Activated T-cell treated with anti-CD3 and anti-CD28 coated beads, Interleukin-2, amount 50 U/mL, for 24 hours (primary cell): ENCODE data around the gene MINK1.
"Not testable (repeated sequence)": the region's sequence is repeated elsewhere in the genome, so short reads cannot be mapped to it uniquely, and the experiment has no call there.

Experiments
- DNase-seq: peaks from one replicate; pipeline ENCODE4 v3.0.0-alpha.2; 2020
- H3K27ac Mint-ChIP-seq: 2 replicates; pipeline ENCODE4 v1.8.0; 2020; ENCODE audit warnings: mild to moderate bottlenecking, mixed read lengths
- H3K27me3 Mint-ChIP-seq: 2 replicates; pipeline ENCODE4 v1.8.0; 2020; ENCODE audit warnings: mixed read lengths
- H3K36me3 Mint-ChIP-seq: 2 replicates; pipeline ENCODE4 v1.8.0; 2020; ENCODE audit warnings: low read depth, mixed read lengths
- H3K4me1 Mint-ChIP-seq: 2 replicates; pipeline ENCODE4 v1.8.0; 2020; ENCODE audit warnings: low read depth, mixed read lengths
- H3K4me3 Mint-ChIP-seq: 2 replicates; pipeline ENCODE4 v1.8.0; 2020; ENCODE audit warnings: mild to moderate bottlenecking, moderate library complexity, mixed read lengths
- H3K9me3 Mint-ChIP-seq: 2 replicates; pipeline ENCODE4 v1.8.0; 2020; ENCODE audit warnings: mixed read lengths

Gene MINK1

DNA sequence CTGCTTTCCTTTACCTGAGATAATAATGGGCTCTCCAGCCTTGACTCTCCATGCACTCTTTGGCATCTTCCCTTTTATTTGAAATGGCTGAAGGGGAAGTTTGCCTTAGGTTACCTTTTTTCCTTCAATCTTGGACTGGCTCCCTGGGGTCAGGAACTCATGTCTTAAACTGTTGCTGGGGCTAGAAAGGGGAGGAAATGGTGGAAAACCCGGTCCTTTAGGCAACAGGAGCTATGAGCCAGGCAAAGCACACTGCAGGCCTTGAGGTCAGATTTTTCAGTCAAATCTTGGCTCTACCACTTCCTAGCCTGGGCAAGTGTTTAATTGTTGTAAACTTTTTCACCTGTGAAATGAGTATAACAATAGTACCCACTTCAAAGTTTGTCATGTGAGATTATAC, 30.2 kb downstream of the MINK1 start:
- H3K27ac Mint-ChIP-seq, result peak overlapping the region; percentile 24
- H3K4me1 Mint-ChIP-seq, result peaks cover 8% of the 10 kb centered on the region
- no peaks in the 10 kb centered on the region for H3K9me3 Mint-ChIP-seq

GRCh38 chr17:4867535-4867934, 34.4 kb downstream of the MINK1 start:
- not testable (repeated sequence) for H3K27ac Mint-ChIP-seq, H3K27me3 Mint-ChIP-seq, H3K4me3 Mint-ChIP-seq, H3K9me3 Mint-ChIP-seq, H3K4me1 Mint-ChIP-seq, DNase-seq
- peaks cover 11% of the 10 kb centered on the region for H3K36me3 Mint-ChIP-seq

More for the DNA sequence above, 30.2 kb downstream of the MINK1 start:
- no peak for DNase-seq
- no peaks in the 10 kb centered on the region for H3K27me3 Mint-ChIP-seq
- H3K36me3 Mint-ChIP-seq, result peaks cover 13% of the 10 kb centered on the region
- no peak overlapping the region for H3K4me3 Mint-ChIP-seq

DNA sequence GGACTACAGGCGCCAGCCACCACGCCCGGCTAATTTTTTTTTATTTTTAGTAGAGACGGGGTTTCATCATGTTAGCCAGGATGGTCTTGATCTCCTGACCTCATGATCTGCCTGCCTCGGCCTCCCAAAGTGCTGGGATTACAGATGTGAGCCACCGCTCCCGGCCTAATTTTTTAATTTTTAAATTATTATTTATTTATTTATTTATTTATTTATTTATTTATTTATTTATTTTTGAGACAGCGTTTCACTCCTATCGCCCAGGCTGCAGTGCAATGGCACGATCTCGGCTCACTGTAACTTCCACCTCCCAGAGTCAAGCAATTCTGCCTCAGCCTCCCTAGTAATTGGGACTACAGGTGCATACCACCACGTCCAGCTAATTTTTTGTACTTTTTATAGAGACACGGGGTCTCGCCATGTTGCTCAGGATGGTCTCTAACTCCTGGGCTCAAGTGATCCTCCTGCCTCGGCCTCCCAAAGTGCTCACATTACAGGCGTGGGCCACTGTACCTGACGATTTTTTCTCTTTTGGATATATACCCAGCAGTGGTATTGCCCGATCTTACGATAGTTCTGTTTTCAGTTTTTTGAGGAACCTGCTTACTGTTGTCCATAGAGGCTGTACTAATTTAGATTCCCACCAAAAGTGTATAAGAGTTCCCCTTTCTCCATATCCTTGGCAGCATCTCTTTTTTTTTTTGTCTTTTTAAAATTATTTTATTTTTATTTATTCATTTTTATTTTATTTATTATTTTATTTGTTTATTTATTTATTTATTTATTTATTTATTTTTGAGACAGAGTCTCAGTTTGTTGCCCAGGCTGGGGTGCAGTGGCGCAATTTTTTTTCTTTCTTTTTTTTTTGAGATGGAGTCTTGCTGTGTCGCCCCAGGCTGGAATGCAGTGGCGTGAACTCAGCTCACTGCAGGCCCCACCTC, 36.2 kb downstream of the MINK1 start:
- DNase-seq, H3K27me3 Mint-ChIP-seq, H3K9me3 Mint-ChIP-seq, H3K4me3 Mint-ChIP-seq, H3K4me1 Mint-ChIP-seq: not testable (repeated sequence)
- Mint-ChIP-seq H3K36me3 (peaks cover 15% of the 10 kb centered on the region), H3K27ac (peak overlapping the region; percentile 22)

DNA sequence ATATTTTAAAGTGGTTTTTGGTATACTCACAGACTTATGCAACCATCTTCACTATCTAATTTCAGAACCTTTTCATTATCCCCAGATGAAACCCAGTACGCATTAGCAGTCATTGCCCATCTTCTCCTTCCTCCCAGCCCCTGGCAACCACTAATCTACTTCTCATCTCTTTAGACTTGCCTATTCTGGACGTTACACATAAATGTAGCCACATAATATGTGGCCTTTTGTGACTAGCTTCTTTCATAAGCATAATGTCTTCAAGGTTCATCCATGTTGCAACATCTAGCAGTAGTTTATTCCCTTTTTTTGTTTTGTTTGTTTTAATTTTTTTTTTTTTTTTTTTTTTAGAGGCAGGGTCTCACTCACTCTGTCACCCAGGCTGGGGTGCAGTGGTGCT, 37.7 kb downstream of the MINK1 start:
- Mint-ChIP-seq H3K27ac (peak overlapping the region; percentile 38), H3K36me3 (peaks cover 22% of the 10 kb centered on the region), H3K4me1 (peaks cover 5% of the 10 kb centered on the region), H3K4me3 (no peak overlapping the region), H3K27me3 (no peaks in the 10 kb centered on the region), H3K9me3 (no peaks in the 10 kb centered on the region)
- DNase-seq, result no peak

DNA sequence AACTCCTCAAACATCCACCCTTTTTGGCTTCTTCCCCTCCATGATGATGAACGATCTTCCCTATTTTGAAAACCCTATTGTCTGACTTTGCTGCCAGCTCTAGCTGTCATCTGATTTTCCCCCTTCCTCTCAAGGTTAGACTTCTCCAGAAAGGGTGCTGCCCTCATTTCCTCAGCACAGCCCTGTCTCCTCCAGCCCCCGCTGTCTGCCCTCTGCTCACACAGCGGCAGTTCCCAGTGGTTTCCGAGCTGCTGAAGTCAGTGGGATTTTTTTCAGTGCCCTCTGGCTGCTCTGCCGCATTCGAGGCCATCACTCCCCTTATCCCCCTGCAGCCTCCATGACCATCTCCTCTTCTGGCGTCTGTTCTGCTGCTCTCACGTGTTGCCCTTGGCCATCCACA, 39.6 kb downstream of the MINK1 start:
- H3K9me3 Mint-ChIP-seq, result no peaks in the 10 kb centered on the region
- DNase-seq, result no peak
- H3K36me3 Mint-ChIP-seq, result peaks cover 26% of the 10 kb centered on the region
- H3K27ac Mint-ChIP-seq, result no peak overlapping the region
- no peaks in the 10 kb centered on the region for H3K27me3 Mint-ChIP-seq
- H3K4me3 Mint-ChIP-seq, result no peak overlapping the region
- peaks cover 5% of the 10 kb centered on the region for H3K4me1 Mint-ChIP-seq

DNA sequence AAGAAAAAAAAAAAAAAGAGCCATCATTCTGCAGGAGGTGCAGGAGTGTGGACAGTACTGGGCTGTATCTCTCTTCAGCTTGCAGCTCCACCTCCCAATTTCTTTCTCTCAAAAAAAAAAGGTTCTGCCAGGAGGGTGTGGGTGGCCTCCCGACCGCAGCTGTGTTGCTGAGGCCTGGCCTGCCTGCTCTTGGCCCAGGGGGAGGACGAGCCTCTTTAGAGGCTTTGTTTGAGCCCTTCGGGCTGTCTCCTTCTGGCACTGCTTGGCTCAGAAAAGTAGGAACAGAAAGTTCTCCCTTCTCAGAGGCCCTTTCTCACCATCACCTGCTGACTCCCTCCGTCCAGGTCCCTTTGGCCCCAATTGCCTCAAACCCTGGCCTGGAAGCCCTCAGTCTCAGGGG, 43.9 kb downstream of the MINK1 start:
- H3K4me1 Mint-ChIP-seq, result peaks cover 3% of the 10 kb centered on the region
- DNase-seq, result no peak
- no peak overlapping the region for H3K27ac Mint-ChIP-seq
- no peak overlapping the region for H3K4me3 Mint-ChIP-seq
- H3K27me3 Mint-ChIP-seq, result no peaks in the 10 kb centered on the region
- no peaks in the 10 kb centered on the region for H3K9me3 Mint-ChIP-seq
- peaks cover 45% of the 10 kb centered on the region for H3K36me3 Mint-ChIP-seq

- Mint-ChIP-seq H3K27ac (peak overlapping the region; percentile 3), H3K9me3 (no peaks in the 10 kb centered on the region), H3K4me3 (no peak overlapping the region), H3K36me3 (peaks cover 55% of the 10 kb centered on the region), H3K27me3 (no peaks in the 10 kb centered on the region), H3K4me1 (peaks cover 2% of the 10 kb centered on the region)
- no peak for DNase-seq
Measured at GRCh38 chr17:4879601-4880000, 46.5 kb downstream of the MINK1 start.

GRCh38 chr17:4880857-4881256, 47.7 kb downstream of the MINK1 start:
- Mint-ChIP-seq H3K36me3 (peaks cover 62% of the 10 kb centered on the region), H3K27ac (no peak overlapping the region), H3K4me3 (no peak overlapping the region), H3K4me1 (no peaks in the 10 kb centered on the region), H3K27me3 (no peaks in the 10 kb centered on the region), H3K9me3 (no peaks in the 10 kb centered on the region)
- DNase-seq, result no peak

- Mint-ChIP-seq H3K36me3 (peaks cover 69% of the 10 kb centered on the region), H3K9me3 (no peaks in the 10 kb centered on the region), H3K4me3 (no peak overlapping the region), H3K27ac (no peak overlapping the region), H3K4me1 (no peaks in the 10 kb centered on the region), H3K27me3 (no peaks in the 10 kb centered on the region)
- peak; percentile 75 for DNase-seq
Measured at GRCh38 chr17:4881761-4882555, 48.8 kb downstream of the MINK1 start.

DNA sequence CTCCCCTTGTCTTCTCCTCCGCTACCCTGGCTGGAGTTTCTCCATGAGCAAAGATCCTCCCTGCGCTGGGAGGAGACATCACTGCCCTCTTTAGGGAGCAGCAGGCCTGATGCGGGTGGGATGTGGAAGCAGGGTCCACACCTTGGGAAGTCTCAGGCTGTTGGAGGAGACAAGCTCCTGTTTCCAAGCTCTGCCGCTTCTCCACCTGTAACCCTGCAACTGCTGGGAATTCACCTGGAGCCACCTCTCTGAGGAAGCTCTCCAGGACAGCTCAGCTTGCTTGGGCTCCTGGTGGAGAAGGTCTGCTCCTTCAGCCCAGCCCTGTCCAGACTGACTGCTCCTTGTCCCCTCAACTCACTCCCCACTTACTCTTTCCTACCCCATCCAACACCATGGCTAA, 51.3 kb downstream of the MINK1 start:
- Mint-ChIP-seq H3K4me3 (no peak overlapping the region), H3K27ac (no peak overlapping the region), H3K4me1 (no peaks in the 10 kb centered on the region), H3K27me3 (no peaks in the 10 kb centered on the region), H3K9me3 (no peaks in the 10 kb centered on the region), H3K36me3 (peaks cover 72% of the 10 kb centered on the region)
- no peak for DNase-seq

DNA sequence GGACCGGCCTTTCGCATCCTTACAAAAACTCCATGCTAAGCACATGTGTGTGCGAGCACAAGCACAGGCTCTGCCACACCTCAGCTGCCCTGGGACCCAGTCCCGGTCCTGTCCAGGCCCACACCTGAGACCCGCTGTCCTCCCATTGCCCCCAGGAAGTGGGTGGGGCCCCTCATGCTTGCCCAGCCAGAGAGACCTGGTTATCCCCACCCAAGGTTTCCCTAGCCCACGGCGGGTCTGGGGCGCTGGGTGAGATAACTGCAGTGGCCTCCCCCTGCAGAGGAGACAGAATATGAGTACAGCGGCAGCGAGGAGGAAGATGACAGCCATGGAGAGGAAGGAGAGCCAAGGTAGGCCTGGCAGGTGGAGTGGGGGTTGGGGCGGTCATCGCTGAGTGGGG, 53.7 kb downstream of the MINK1 start:
- Mint-ChIP-seq H3K4me1 (no peaks in the 10 kb centered on the region), H3K4me3 (no peak overlapping the region), H3K27me3 (no peaks in the 10 kb centered on the region), H3K36me3 (peaks cover 72% of the 10 kb centered on the region), H3K27ac (no peak overlapping the region), H3K9me3 (no peaks in the 10 kb centered on the region)
- DNase-seq, result no peak

DNA sequence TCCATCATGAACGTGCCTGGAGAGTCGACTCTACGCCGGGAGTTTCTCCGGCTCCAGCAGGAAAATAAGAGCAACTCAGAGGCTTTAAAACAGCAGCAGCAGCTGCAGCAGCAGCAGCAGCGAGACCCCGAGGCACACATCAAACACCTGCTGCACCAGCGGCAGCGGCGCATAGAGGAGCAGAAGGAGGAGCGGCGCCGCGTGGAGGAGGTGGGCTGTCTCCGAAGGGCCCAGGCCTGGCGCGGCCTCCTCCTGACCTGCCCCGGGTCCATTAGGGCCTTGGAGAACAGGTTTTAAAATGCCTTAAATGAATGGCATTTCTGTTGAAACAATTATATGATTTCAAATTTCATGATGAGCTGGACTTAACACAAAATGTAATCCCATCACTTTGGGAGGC, 54.4 kb downstream of the MINK1 start:
- Mint-ChIP-seq H3K4me1 (no peaks in the 10 kb centered on the region), H3K4me3 (no peak overlapping the region), H3K9me3 (no peaks in the 10 kb centered on the region), H3K27ac (no peak overlapping the region), H3K27me3 (no peaks in the 10 kb centered on the region), H3K36me3 (peaks cover 71% of the 10 kb centered on the region)
- DNase-seq, result no peak

DNA sequence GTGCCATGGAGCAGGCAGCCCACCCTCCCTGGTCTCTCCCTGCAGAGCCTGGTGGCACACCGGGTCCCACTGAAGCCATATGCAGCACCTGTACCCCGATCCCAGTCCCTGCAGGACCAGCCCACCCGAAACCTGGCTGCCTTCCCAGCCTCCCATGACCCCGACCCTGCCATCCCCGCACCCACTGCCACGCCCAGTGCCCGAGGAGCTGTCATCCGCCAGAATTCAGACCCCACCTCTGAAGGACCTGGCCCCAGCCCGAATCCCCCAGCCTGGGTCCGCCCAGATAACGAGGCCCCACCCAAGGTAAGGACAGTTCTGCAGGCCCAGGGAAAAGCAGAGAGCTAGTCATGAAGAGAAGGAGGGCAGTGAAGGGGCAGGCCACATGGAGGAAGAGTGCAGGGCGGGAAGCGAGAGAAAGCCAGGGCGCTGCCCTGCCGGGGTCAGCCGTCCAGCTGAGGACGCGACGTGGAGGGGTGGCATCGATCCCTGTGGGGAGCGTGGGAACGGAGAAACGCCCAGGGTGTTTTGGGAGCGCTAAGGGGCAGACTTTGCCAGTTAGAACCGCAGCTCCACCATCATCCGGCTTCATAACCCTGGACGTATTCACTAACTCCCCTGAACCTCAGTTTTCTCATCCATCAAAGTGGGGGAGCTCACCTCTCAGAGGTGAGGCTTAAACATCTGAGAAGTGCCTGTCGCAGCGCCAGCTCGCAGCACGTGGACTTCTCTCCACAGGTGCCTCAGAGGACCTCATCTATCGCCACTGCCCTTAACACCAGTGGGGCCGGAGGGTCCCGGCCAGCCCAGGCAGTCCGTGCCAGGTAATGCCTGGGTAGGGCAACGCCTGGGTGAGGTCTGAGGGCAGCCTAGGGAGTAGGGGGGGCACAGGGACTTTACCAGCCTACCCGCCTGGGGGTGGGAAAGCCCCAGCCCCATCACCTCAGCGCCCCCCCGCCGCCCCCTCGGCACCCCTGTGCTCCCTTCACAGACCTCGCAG, 58.6 kb downstream of the MINK1 start:
- Mint-ChIP-seq H3K27ac (no peak overlapping the region), H3K27me3 (no peaks in the 10 kb centered on the region), H3K9me3 (no peaks in the 10 kb centered on the region), H3K4me1 (no peaks in the 10 kb centered on the region), H3K36me3 (peaks cover 76% of the 10 kb centered on the region), H3K4me3 (no peak overlapping the region)
- DNase-seq, result no peak
